HG02571 (cell line): ENCODE data around the gene GABBR2.
"Not testable (repeated sequence)": the region's sequence is repeated elsewhere in the genome, so short reads cannot be mapped to it uniquely, and the experiment has no call there.

Source experiments
- ATAC-seq: cut with Tn5 transposase; IDR thresholded peaks from one replicate; pipeline ENCODE4 v1.9.1; 2021; ENCODE audit warnings: mild to moderate bottlenecking, moderate library complexity; ENCODE audit not compliant: unreplicated experiment

Gene GABBR2

DNA sequence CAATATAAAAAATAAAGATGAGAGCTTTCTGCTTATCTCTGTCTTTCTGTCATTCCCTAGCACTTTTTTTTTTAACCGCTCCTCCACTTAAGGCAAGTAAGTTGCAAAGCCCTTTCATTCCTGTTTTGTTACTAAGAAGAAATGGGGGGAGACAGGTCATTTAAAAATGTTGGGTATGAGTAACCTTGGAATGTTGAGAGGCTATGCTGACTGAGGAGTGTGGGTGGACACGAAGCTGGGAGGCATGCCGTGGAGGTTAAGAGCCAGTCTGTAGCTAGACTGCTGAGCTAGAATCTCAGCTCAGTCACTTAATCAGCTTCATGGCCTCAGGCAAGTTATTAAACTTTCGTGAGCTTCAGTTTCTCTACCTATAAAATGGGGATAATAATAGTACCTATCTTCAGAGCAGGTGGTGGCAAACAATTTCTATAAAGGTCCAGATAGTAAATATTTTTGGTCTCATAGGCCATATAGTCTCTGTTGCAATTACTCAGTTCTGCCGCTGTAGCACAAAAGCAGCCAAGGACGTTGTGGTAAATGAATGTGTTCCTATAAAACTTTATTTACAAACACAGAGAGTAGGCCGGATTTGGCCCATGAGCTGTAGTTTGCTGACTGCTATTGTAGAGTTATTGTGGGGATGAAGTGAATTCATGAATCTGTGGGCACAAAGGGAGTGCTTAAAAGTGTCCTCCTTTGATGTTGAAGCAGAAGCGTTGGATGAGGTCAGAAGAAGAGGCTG is 220.0 kb downstream of the GABBR2 start:
- ATAC-seq, result no peak

GRCh38 chr9:98485706-98486105 is 223.0 kb downstream of the GABBR2 start:
- no peak for ATAC-seq

DNA sequence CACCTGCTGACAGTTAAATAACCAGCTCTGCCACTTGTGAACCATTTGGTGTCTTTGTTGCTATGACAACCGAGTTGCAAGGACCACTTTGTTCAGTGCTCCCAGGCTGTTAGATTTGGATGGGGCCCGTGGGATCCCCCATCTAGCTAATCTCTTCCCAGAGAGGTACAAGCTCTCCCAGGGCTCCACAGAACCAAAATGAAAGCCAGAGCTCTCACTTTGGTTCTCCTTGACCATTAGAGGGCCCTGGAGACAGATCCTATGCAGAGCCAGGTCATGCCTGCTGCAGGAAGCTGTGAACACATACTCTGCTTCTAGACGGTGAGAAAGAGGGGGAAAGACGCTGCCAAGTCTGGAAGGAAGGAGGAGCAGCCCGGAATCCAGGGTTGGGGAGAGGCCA is 224.6 kb downstream of the GABBR2 start:
- no peak for ATAC-seq

DNA sequence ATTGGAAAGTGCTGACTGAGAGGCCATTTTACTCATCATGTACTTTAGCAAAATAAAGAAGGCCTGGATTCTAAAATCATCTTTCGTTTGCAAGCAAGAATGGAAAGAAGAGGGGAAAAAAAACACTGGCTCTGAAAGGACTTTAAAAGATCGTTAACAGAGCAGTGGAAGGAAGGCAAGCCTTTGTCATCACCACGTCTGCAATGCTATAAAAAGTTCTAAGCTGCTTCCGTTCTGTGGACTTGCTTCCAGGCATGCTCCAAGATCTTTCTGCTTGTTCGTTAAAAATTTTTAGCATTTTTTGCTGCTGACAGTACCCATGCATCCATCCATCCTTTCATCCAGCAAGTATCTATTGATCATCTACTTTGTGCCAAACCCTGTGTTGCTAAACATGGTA is 226.5 kb downstream of the GABBR2 start:
- ATAC-seq, result no peak

DNA sequence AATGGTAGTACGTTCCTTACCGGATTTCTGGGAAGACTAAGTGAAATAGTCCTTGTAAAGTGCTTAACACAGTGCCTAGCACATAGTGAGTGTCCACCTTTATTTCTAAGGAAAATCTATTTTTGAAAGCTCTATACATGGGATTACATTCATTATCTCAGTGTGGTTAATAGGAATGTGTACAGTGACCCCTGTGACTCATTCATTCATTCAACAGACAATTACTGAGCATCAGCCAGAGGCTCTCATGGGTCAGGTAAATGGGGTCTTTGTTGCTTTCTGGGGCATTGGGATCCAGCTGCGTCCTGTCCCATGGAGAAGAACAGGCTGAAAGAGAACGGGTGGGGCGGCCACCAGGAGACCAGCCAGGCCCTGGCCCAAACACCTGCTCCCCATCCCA is 227.1 kb downstream of the GABBR2 start:
- no peak for ATAC-seq

DNA sequence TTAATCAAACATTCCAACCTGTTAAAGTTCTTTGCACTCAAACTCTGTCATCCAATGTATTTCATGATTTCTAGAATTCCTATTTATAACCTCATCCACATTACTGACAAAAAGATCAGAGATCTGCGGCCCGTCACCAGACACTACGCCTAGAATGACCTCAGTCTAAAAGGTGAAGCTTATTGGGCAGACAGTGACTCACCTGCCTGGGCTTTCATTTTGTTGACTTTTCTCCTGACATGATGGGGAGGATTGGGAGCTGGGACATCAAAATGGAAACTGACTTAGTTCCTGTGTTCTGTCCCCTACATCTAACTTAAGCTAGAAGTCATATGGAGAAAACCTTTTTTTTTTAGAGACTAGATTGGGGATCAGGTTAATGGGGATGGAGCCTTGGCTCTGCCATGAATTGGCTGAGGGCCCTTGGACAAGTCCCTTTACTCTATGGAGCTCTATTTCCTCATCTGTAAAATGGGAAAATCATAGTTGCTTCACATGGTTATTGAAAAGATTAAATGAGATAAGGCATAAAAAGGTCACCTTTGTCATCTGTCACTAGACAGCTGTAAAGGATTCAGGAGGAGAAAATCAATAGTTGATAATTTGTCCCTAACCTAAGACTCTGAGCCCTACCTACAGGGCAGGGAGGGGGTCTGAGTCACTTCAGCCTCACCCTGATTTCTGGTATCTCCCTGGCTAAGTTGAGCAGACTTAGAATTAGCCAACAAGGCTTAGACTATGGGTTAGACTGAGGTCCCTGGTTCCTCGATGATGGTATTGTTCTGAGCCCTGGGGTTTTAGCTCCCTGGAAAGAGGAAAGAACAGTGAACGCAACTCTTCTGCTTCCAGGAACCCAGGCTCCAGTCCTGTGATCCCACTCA is 228.5 kb downstream of the GABBR2 start:
- ATAC-seq, result no peak

- ATAC-seq, result no peak
Measured at GRCh38 chr9:98479449-98479848, 229.3 kb downstream of the GABBR2 start.

- ATAC-seq, result no peak
Measured at GRCh38 chr9:98477884-98478283, 230.9 kb downstream of the GABBR2 start.

- no peak for ATAC-seq
Measured at GRCh38 chr9:98472216-98472615, 236.5 kb downstream of the GABBR2 start.

GRCh38 chr9:98471185-98471584 is 237.6 kb downstream of the GABBR2 start:
- ATAC-seq, result no peak

- no peak for ATAC-seq
Measured at GRCh38 chr9:98468567-98469239, 240.0 kb downstream of the GABBR2 start.

DNA sequence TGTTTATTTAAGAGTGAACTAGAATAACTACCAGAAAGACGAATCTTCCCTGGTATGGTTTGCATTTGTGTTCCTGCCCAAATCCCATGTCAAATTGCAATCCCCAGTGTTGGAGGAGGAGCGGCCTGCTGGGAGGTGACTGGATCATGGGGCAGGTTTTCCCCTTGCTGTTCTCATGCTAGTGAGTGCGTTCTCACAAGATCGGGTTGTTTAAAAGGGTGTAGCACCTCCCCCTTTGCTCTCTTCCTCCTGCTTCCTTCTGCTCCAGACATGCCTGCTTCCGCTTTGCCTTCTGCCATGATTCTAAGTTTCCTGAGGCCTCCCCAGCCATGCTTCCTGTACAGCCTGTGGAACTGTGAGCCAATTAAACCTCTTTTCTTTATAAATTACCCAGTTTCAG is 242.9 kb downstream of the GABBR2 start:
- no peak for ATAC-seq

- ATAC-seq, result not testable (repeated sequence)
Measured at GRCh38 chr9:98464156-98464690, 244.5 kb downstream of the GABBR2 start.

GRCh38 chr9:98462310-98462709 is 246.4 kb downstream of the GABBR2 start:
- ATAC-seq, result no peak

GRCh38 chr9:98460704-98461103 is 248.0 kb downstream of the GABBR2 start:
- no peak for ATAC-seq

GRCh38 chr9:98457726-98458370 is 250.9 kb downstream of the GABBR2 start:
- ATAC-seq, result no peak

- no peak for ATAC-seq
Measured at GRCh38 chr9:98456156-98456613, 252.6 kb downstream of the GABBR2 start.

DNA sequence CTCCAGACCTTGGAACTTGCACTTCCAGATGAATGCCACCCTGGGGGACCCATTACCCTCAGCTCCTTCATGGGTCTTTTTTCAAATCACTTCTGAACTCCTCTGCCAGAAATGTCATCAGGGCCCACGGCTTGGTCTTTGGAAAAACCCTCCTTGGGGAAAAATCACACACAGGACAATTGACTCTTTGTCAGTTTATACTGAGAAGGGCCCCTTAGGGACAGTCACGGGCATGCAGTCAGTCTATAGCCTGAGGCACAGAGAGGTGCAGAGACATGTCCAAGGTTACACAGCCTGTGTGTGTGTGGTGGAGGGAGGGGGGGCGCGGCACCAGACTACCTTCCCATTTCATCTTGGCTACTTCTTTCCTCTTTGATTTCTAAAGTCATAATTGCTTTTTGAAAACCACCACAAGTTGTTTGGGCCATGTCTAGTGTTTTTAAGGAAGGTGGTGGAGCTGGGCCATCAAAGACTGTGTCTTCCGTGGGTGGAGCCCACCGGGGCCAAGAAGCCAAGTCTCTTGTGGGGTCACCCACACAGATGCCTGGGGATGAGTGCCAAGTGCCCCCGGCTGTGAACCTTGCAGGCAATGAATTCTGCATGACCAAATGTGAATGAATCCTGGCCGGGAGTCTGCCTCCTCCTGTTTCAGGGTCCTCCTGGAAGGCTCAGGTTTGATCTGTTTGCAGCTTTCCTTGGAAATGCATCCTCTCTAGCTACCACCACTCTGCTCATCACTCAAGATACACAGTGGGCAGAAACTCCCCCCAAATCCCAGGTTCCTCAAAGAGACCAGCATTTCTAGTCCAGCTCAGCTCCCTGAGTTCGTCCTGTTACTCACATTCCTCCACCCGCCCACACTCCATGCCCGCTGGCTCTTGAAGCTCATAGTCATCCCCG is 253.2 kb downstream of the GABBR2 start:
- ATAC-seq, result no peak

DNA sequence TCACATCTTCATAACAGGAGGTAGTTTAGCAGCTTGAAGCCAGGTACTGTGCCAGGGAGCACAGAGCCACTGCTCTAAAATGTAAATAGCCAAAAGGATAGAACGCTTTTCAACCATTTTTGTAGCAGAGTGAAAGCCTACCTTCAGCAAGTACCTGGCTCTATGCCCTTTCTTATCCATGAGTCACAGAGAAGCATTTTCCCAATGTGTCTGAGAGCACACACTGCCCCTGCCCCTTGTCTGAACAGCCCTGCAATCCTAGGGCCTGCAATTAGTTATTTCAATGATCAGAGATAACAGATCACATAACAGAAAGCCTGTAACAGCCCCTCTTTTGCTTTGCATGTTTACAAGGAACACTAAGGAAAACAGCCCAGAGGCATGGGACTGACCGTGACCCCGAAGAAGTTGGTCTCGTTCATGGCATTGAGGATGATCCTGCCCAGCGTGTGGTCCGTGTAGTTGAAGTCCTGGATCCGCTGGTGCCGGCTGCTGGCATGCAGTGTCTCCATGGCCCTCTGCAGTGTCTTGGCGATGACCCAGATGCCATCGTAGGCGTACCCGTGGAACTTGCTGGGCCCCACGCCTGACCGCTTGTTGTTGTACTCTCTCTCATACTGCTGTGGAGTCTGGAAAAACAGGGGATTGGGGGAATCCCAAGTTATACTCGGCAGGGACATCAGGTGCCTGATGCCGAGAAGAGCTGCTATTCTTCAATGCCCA is 255.0 kb downstream of the GABBR2 start:
- ATAC-seq, result no peak
